ENCODE measurements around the gene ZFP14.
"Not testable (repeated sequence)": the region's sequence is repeated elsewhere in the genome, so short reads cannot be mapped to it uniquely, and the experiment has no call there.

The ZFP14 gene

DNA sequence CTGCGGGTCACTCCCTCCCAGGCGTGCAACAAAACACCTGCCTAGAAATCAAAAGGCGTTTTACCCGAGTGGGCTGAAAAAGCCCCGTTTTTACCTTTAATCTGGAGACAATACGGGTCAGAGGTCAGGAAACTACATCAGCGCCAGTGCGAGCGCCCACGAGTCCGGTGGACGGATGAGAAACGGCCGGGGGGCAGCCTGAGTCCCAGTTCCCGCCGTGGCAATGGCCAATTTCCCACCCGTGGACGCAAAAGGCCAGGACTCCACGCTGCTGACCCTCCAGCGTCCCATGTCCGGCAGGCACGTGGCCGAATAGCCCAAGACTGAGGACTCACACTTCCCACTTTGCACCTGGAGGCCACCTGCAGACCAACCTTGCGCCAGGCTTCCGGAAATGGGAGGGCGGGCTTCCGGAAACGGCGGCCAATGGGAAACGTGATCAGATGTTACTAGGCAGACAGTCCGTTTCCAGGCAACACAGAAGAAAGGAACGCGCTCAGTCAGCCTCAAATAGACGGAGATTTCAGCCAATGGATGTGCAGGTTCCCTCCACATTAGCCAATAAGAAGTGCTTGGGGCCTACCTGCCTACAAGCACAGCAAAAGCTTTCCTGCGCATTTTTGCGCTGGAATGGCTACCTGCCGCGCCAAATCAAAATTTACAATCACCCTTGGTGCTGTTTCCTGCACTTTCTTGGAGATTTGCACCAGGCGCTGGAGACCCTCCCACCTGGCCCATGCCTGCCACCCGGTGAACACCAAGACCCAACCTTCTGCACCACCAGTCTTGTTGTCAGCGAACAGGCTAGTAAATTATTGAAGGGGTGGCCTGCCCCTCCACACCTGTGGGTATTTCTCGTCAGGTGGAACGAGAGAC lies 47.4 kb downstream of the ZFP14 start:
- peak; percentile 2 to 32 for DNase-seq (ENCODE audit: extremely low read depth in 1 of 2, low read depth in 1 of 2)

DNA sequence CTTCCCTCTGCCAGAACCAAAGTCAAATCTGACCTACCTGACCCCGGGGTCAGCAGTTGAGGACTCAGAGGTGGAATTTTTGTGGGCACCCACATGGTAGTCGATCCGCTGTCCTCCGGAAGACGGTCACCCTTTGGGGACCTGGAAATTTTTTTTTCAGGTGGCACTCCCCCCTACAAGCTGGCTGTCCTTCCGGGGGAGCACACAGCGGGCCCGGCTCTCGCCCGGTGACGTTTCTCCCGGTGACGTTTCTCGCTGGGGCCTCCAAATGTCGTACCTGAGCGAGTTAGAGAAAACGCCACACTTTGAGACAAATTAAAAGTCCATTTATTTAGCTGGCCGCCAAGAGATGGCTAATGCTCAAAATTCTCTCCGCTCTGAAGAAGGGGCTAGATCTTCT lies 48.8 kb downstream of the ZFP14 start:
- DNase-seq (ENCODE audit: extremely low read depth in 1 of 2, low read depth in 1 of 2), result no peak

DNA sequence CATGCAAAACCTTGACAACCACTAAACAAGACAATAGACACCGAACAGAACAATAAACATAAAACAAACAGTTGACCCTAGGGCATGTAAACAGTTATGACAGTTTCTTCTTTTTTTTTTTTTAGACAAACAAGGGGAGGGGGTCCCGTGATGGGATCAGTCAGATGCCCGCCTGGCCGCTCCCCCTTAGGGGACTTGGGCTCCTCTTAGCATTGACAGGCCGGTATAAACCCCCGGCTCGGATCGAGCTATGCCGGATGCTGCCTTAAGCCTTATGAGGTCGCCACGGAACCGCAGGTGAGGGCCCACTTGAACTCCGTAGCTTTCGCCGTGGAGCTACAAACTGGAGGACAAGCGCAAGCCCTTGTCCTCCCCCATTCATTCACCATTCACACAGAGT lies 49.5 kb downstream of the ZFP14 start:
- DNase-seq (ENCODE audit: extremely low read depth in 1 of 2, low read depth in 1 of 2), result not testable (repeated sequence)

DNA sequence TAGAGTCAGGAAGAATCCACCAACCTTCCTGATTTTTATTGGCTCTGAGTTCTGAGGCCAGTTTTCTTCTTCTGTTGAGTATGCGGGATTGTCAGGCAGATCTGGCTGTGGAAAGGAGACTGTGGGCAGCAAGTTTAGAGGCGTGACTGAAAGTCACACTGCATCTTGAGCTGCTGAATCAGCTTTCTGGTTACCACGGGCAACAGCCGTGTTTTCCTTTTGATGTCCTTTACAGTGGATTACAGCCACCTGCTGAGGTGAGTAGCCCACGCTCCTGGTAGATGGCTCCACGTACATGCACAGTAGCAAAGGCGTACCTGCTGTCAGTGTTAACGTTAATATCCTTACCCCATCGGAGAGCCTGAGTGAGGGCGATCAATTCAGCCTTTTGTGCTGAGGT lies 52.4 kb downstream of the ZFP14 start:
- DNase-seq (ENCODE audit: extremely low read depth in 1 of 2, low read depth in 1 of 2), result not testable (repeated sequence)

DNA sequence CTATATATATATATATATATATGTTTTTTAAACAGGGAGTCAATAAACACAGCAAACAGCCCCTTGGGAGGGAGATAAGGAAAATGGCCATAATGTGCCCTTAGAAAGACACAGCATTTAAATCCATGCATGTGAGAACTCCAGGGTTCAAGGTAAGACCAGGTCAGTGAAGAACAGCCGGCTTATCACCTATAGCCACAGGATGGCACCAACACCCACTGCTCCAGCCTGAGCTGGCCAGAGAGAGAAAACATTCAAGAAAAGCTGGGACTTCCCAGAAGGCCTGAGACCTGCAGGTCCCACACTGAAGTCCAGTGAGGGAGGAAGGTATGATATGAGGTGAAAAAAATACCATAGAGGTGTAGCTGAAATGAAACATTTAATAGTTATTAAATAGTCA lies 63.8 kb downstream of the ZFP14 start:
- not testable (repeated sequence) for DNase-seq (ENCODE audit: extremely low read depth in 1 of 2, low read depth in 1 of 2)

DNA sequence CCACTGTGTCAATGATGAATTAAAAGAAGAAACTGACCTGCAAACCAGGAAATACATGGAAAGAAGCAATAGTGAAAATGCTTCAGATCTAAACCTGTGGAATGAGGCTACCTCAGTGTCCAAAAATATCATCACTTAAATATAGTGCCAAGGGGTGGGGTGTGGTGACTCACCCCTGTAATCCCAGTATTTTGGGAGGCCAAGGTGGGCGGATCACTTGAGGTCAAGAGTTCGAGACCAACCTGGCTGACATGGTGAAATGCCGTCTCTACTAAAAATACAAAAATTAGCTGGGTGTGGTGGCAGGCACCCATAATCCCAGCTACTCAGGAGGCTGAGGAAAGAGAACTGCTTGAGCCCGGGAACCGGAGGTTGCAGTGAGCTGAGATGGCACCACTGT lies 64.9 kb downstream of the ZFP14 start:
- not testable (repeated sequence) for DNase-seq (ENCODE audit: extremely low read depth in 1 of 2, low read depth in 1 of 2)

DNA sequence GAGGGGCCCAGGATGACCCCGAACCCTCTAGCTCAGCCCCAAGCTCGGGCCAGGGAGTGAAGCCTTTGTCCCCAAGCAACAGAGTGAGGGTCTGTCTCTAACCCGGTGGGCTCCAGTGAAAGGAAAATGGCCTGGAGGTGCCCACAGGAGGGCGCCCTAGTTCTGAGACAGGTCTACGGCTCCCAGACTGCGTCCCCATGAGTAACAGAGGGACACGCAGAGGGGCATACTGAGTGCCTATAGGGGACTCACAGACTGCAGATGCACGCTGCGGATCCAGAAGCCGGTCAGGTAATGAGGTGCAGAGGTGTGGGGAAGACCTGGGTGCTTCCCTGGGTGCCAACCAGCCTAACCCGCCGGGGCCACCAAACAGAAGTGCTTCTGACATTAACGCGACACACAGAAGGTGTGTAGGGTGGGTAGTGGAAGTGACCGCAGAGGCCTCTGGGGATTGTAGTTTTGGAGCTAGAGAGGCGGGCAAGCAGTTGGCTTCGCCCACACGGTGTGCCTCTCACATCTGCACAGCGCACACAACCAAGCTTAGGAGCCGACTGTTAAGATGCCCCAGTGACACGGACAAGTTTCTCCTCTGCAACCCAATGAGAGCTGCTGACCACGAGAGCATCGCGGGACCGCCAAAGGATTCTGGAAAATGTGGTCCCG lies 67.8 kb downstream of the ZFP14 start:
- not testable (repeated sequence) for DNase-seq (ENCODE audit: extremely low read depth in 1 of 2, low read depth in 1 of 2)

DNA sequence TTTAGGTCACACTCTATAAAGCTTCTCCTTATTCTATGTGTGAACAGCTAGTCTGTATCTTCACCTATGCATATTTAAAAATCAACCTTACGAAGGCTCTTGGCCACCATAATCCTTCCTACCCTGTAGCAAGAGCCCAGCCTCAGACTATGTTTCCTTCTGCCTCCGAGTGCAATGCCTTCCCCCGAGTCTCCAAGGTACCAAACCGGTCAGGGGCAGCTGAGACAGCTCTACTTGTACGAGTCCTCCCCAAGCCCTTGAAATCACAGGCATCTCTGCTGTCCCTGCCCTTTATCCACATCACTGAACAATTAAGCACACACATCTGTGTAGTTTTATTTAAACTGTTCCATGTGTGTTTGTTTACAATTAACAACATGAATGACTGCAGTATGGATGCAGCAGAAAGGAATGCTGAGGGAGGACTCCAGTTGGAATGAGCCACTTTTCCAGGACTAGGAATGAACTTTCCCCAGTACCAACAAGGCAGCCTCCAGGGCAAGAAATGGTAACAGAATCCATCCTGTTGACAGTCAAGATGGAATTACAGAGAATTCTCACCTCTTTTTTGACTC lies 68.5 kb downstream of the ZFP14 start:
- DNase-seq (ENCODE audit: extremely low read depth in 1 of 2, low read depth in 1 of 2), result not testable (repeated sequence)

DNA sequence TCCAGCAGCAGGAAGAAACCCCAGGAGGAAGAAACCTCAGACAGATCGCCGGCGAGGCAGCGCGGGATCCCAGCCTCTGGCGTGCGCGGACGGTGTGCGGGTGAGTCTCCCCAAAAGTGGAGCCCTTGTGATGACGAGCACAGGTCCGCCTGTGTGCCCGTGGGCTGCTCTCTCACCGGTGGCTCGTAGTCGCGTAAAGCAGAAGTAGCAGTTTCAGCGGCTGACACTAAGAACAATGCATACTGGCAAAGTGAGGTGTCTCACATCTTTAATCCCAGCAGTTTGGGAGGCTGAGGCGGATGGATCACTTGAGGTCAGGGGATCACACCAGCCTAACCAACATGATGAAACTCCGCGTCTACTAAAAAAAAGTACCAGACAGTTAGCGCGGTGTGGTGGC lies 69.2 kb downstream of the ZFP14 start:
- not testable (repeated sequence) for DNase-seq (ENCODE audit: extremely low read depth in 1 of 2, low read depth in 1 of 2)

DNA sequence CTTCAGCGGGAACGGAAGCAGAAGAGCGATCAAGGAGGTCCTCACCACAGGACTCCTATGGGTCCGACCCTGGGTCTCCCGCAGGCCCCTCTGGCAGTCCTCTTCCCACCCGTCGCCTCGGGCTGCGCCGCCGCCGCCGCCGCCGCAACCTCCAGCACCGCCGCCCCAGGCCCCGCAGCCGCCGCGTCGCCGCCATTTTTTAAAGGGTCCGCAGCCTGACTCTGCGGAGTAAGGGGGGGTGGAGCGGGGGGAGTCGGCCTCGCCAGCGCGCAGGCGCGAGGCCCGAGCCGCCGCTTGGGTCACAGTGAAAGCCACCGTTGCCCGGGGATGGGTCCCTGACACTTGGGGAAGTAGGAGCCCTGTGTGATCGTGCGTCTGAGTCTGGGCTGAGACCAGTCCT lies 69.7 kb downstream of the ZFP14 start:
- not testable (repeated sequence) for DNase-seq (ENCODE audit: extremely low read depth in 1 of 2, low read depth in 1 of 2)

DNA sequence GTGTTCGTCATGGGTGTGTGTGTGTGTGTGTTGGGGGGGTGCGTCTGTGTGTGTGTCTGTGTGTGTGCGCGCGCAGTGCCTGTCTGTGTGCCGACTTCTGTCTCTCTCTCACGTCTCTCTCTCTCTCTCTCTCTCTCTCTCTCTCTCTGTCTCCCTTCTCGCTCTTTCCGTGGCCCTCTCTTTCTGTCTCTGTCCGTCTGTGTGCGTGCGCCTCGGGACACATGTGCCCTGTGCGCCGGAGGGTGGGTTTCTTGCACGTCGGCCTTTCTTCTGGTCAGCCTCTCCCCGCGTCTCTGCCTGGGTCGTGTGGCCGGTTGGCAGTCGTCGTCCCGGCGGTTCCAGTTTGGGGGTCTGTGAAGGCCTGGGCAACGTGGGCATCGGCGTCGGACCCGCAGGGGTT lies 86.7 kb downstream of the ZFP14 start:
- not testable (repeated sequence) for DNase-seq (ENCODE audit: extremely low read depth in 1 of 2, low read depth in 1 of 2)
